Activated naive CD4-positive, alpha-beta T cell treated with anti-CD3 and anti-CD28 coated beads, Interleukin-2, amount 10 ng/mL, durations not matched to agents 7 days and 5 days (primary cell): ENCODE measurements around the gene SIX5.
"Not testable (repeated sequence)": the region's sequence is repeated elsewhere in the genome, so short reads cannot be mapped to it uniquely, and the experiment has no call there.

Experiments used
- CTCF ChIA-PET: fragments of 350-600 bp; sonication (Branson Sonifier 250); formaldehyde crosslinking; loops from one replicate; lab custom pipeline; 2021; ENCODE audit warnings: antibody characterized with exemption; lab: Charles Lee
- DNase-seq: peaks from one replicate; pipeline ENCODE4 v3.0.0-alpha.2; 2020
- H3K27ac Mint-ChIP-seq: one replicate; pipeline ENCODE4 v1.8.0; 2021; ENCODE audit warnings: mild to moderate bottlenecking, moderate library complexity, mixed read lengths
- H3K27me3 Mint-ChIP-seq: one replicate; pipeline ENCODE4 v1.8.0; 2021; ENCODE audit warnings: mild to moderate bottlenecking, mixed read lengths
- H3K36me3 Mint-ChIP-seq: one replicate; pipeline ENCODE4 v1.8.0; 2021; ENCODE audit warnings: mixed read lengths
- H3K4me1 Mint-ChIP-seq: one replicate; pipeline ENCODE4 v1.8.0; 2021; ENCODE audit warnings: mixed read lengths
- H3K4me3 Mint-ChIP-seq: one replicate; pipeline ENCODE4 v1.8.0; 2021; ENCODE audit warnings: mild to moderate bottlenecking, moderate library complexity, mixed read lengths
- H3K9me3 Mint-ChIP-seq: one replicate; pipeline ENCODE4 v1.8.0; 2021; ENCODE audit warnings: mixed read lengths

SIX5 gene

DNA sequence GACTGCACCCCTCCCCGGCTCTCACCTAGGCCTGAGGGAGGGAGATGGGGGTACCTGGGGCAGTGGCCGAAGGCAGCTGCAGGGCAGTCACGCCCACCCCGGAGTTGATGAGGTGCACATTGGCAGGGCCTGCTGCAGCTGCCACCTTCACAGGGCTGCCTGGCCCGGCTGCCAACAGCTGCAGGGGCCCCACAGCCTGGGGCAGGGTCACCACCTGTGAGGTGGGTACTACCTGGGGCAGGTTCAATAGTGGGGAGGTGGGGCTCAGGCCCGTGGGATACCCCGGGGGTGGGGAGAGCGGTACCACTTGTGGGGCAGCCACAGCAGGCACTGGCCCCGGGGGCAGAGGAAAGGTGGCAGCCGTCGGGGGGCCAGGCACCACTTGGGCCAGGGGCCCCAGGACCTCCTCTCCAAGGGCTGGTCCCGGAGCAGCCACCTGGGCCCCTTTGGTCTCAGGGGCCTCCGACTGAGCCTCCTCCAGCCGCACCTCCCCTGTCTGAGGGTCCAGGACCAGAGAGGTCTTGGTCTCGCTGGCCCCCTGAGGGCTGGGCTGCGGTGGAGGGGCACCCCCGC lies 2.7 kb downstream of the SIX5 start:
- Mint-ChIP-seq H3K9me3 (no peaks in the 10 kb centered on the region), H3K27ac (no peak overlapping the region), H3K27me3 (peaks cover 91% of the 10 kb centered on the region), H3K36me3 (no peaks in the 10 kb centered on the region), H3K4me1 (peaks cover 23% of the 10 kb centered on the region), H3K4me3 (no peak overlapping the region)
- no peak for DNase-seq
- CTCF ChIA-PET: interaction anchor here (1.3 to 4.8 kb wide), 2 partner anchors 13 to 32 kb away, joined by 4 to 92 read pairs; no protein-coding TSS in a partner anchor

GRCh38 chr19:45765702-45766295 lies 3.3 kb downstream of the SIX5 start:
- DNase-seq: no peak
- CTCF ChIA-PET: interaction anchor here (1.3 to 1.4 kb wide), 2 partner anchors 14 to 34 kb away, joined by 3 to 4 read pairs; no protein-coding TSS in a partner anchor
- H3K27ac Mint-ChIP-seq: no peak overlapping the region
- H3K36me3 Mint-ChIP-seq: no peaks in the 10 kb centered on the region
- peaks cover 89% of the 10 kb centered on the region for H3K27me3 Mint-ChIP-seq
- no peak overlapping the region for H3K4me3 Mint-ChIP-seq
- no peaks in the 10 kb centered on the region for H3K9me3 Mint-ChIP-seq
- peaks cover 19% of the 10 kb centered on the region for H3K4me1 Mint-ChIP-seq

GRCh38 chr19:45764945-45765701 lies 3.9 kb downstream of the SIX5 start:
- H3K4me1 Mint-ChIP-seq: peaks cover 13% of the 10 kb centered on the region
- CTCF ChIA-PET: interaction anchor here (1.3 to 1.4 kb wide), 2 partner anchors 14 to 34 kb away, joined by 3 to 4 read pairs; no protein-coding TSS in a partner anchor
- H3K27me3 Mint-ChIP-seq: peaks cover 86% of the 10 kb centered on the region
- no peaks in the 10 kb centered on the region for H3K36me3 Mint-ChIP-seq
- H3K27ac Mint-ChIP-seq: no peak overlapping the region
- DNase-seq: no peak
- no peak overlapping the region for H3K4me3 Mint-ChIP-seq
- no peaks in the 10 kb centered on the region for H3K9me3 Mint-ChIP-seq

GRCh38 chr19:45764475-45764874 lies 4.6 kb downstream of the SIX5 start:
- Mint-ChIP-seq H3K36me3 (no peaks in the 10 kb centered on the region), H3K4me1 (peaks cover 8% of the 10 kb centered on the region), H3K9me3 (no peaks in the 10 kb centered on the region), H3K4me3 (no peak overlapping the region), H3K27ac (no peak overlapping the region), H3K27me3 (peaks cover 84% of the 10 kb centered on the region)
- DNase-seq: no peak
- CTCF ChIA-PET: interaction anchor here (1.0 to 1.4 kb wide), 2 partner anchors 15 to 35 kb away, joined by 3 read pairs; no protein-coding TSS in a partner anchor

GRCh38 chr19:45763691-45764294 lies 5.3 kb downstream of the SIX5 start:
- H3K27ac Mint-ChIP-seq: no peak overlapping the region
- peaks cover 85% of the 10 kb centered on the region for H3K27me3 Mint-ChIP-seq
- H3K36me3 Mint-ChIP-seq: no peaks in the 10 kb centered on the region
- H3K4me3 Mint-ChIP-seq: no peak overlapping the region
- H3K4me1 Mint-ChIP-seq: peaks cover 5% of the 10 kb centered on the region
- no peaks in the 10 kb centered on the region for H3K9me3 Mint-ChIP-seq
- no peak for DNase-seq
- CTCF ChIA-PET: interaction anchor here (1.0 kb wide), 1 partner anchor 15 kb away, joined by 3 read pairs; no protein-coding TSS in a partner anchor

DNA sequence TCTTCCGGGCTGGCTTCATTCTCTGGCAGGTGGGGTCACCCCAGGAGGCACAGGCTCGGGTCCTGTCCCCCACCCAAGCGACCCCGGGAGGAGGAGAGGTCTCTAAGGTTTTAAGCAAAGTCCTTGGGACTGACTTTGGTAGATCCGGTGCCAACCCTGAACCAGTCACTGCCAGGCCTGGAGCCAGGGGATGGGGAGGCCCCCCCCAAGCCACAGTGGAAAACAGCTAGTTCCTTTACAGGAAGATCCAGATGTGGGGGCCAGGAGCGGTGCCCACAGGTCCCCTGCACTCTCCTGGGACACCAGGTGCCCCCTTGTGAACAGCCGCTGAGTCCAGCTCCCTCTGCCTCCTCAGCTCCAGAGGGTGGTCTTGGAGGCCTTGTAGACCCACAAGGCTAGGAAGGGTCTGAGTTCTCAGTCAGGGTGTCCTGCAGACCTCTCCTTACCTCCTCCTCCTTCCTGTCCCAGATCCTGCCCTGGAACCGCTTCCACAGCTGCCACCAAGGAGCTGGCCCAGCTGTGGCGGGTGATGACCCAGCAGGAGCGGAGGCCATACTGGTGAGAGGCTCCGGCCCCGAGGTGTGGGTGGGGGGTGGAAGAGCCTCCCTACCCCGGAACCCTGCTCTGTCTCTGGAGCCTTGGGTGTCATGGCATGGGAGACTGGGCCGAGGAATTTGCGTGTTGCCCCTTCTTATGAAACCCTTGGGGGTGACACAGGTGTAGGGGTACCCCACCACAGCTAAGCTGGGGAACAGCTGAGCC lies 6.0 kb downstream of the SIX5 start:
- H3K27ac Mint-ChIP-seq: no peak overlapping the region
- H3K4me3 Mint-ChIP-seq: no peak overlapping the region
- H3K9me3 Mint-ChIP-seq: no peaks in the 10 kb centered on the region
- CTCF ChIA-PET: interaction anchor here (1.0 kb wide), 1 partner anchor 16 kb away, joined by 3 read pairs; no protein-coding TSS in a partner anchor
- no peak for DNase-seq
- no peaks in the 10 kb centered on the region for H3K36me3 Mint-ChIP-seq
- peaks cover 3% of the 10 kb centered on the region for H3K4me1 Mint-ChIP-seq
- H3K27me3 Mint-ChIP-seq: peaks cover 83% of the 10 kb centered on the region

- CTCF ChIA-PET: no interaction called here
- Mint-ChIP-seq H3K4me1 (no peaks in the 10 kb centered on the region), H3K4me3 (no peak overlapping the region), H3K27ac (no peak overlapping the region), H3K27me3 (peaks cover 79% of the 10 kb centered on the region), H3K9me3 (no peaks in the 10 kb centered on the region), H3K36me3 (no peaks in the 10 kb centered on the region)
- DNase-seq: no peak
Measured at GRCh38 chr19:45761714-45762113, 7.3 kb downstream of the SIX5 start.

DNA sequence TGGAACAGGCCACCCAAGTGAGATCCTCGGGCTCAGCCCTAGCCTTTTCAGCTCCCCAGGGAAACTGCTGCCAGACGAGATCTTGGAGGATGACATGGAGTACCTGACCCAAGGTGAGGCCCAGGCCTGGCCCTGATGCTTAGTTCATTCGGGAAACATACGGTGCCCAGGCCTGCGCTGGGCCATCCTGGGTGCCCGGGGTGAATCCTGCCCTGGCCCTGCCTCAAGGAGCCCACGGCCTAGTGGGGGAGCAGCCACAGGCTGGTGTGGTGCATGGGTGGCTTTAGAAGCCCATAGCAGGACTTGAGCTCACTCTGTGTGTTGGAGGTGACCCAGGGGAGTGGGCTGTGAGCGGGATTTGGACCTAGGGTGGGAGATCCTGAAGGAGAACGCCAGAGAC lies 10.1 kb downstream of the SIX5 start:
- H3K4me3 Mint-ChIP-seq: no peak overlapping the region
- CTCF ChIA-PET: no interaction called here
- no peaks in the 10 kb centered on the region for H3K36me3 Mint-ChIP-seq
- H3K27ac Mint-ChIP-seq: no peak overlapping the region
- H3K9me3 Mint-ChIP-seq: no peaks in the 10 kb centered on the region
- DNase-seq: no peak
- H3K27me3 Mint-ChIP-seq: peaks cover 59% of the 10 kb centered on the region
- H3K4me1 Mint-ChIP-seq: no peaks in the 10 kb centered on the region

DNA sequence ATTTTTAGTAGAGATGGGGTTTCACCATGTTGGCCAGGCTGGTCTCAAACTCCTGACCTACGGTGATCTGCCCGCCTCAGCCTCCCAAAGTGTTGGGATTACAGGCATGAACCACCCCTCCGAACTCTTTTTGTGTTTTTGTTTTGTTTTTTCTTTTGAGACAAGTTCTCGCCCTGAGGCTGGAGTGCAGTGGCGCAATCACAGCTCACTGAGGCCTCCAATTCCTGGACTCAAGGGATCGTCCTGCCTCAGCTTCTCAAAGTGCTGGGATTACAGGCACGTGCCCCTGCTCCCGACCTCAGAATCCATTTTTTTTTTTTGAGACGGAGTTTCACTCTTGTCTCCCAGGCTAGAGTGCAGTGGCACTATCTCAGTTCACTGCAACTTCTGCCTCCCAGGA lies 11.4 kb downstream of the SIX5 start:
- Mint-ChIP-seq H3K9me3 (no peaks in the 10 kb centered on the region), H3K27me3 (peaks cover 50% of the 10 kb centered on the region), H3K36me3 (no peaks in the 10 kb centered on the region), H3K4me3 (no peak overlapping the region), H3K27ac (no peak overlapping the region), H3K4me1 (no peaks in the 10 kb centered on the region)
- no peak for DNase-seq
- CTCF ChIA-PET: no interaction called here

DNA sequence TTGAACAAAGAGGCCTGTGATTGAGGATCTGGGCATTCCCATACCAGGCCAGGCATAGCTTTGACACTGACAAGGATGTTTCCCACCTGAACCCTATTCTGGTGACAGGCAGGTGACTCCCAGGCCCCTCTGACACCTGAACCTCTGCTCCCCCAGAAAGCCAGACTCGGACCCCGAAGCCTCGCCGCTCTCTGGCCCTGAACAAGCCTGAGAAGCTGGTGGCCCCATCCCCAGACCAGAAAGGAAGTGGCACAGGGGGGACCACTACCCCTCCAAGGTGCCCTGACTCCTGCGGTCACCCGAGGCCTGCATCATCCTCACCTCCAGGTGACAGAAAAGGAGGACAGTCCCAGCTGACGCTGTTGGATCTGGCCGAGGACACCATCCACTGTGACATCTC lies 14.7 kb downstream of the SIX5 start:
- H3K36me3 Mint-ChIP-seq: no peaks in the 10 kb centered on the region
- no peaks in the 10 kb centered on the region for H3K9me3 Mint-ChIP-seq
- H3K27ac Mint-ChIP-seq: no peak overlapping the region
- DNase-seq: no peak
- H3K27me3 Mint-ChIP-seq: peaks cover 29% of the 10 kb centered on the region
- CTCF ChIA-PET: no interaction called here
- H3K4me1 Mint-ChIP-seq: no peaks in the 10 kb centered on the region
- H3K4me3 Mint-ChIP-seq: no peak overlapping the region

GRCh38 chr19:45753548-45753947 lies 15.5 kb downstream of the SIX5 start:
- H3K4me1 Mint-ChIP-seq: no peaks in the 10 kb centered on the region

DNA sequence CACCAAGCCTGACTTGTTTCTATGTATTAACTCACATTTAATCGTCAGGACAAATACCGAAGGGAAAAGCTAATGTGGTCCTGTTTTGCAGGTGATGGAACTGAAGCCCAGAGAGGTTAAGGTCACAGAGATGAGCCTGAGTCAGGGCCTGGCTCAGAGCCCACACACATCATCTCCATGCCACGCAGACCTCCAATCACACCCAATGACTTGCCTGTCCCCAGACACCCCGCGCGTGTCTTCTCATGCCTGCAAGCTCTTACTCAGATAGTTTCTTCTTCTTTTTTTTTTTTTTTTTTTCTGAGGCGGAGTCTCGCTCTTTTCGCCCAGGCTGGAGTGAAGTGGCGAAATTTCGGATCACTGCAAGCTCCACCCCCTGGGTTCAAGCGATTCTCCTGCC lies 16.4 kb downstream of the SIX5 start:
- Mint-ChIP-seq H3K27ac (no peak overlapping the region), H3K4me1 (no peaks in the 10 kb centered on the region), H3K9me3 (no peaks in the 10 kb centered on the region), H3K27me3 (peaks cover 22% of the 10 kb centered on the region), H3K4me3 (no peak overlapping the region), H3K36me3 (no peaks in the 10 kb centered on the region)
- no peak for DNase-seq
- CTCF ChIA-PET: no interaction called here

More at GRCh38 chr19:45753548-45753947, 15.5 kb downstream of the SIX5 start:
- H3K27ac Mint-ChIP-seq: no peak overlapping the region
- no peaks in the 10 kb centered on the region for H3K36me3 Mint-ChIP-seq
- H3K9me3 Mint-ChIP-seq: no peaks in the 10 kb centered on the region
- H3K27me3 Mint-ChIP-seq: peaks cover 21% of the 10 kb centered on the region
- CTCF ChIA-PET: no interaction called here
- no peak overlapping the region for H3K4me3 Mint-ChIP-seq
- DNase-seq: no peak

DNA sequence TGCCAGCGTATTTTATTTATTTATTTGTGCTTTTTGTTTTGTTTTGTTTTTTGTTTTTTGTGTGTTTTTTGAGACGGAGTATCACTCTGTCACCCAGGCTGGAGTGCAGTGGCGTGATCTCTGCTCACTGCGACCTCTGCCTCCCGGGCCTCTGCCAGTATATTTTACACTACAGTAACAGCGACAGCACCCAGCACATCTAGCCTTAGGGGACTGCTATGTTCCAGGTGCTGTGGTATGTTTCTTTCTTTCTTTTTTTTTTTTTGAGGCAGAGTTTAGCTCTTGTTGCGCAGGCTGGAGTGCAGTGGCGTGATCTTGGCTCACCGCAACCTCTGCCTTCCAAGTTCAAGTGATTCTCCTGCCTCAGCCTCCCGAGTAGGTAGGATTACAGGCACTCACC lies 17.6 kb downstream of the SIX5 start:
- peaks cover 19% of the 10 kb centered on the region for H3K27me3 Mint-ChIP-seq
- DNase-seq, H3K27ac Mint-ChIP-seq, H3K4me1 Mint-ChIP-seq, H3K4me3 Mint-ChIP-seq, H3K36me3 Mint-ChIP-seq, CTCF ChIA-PET, H3K9me3 Mint-ChIP-seq: not testable (repeated sequence)

DNA sequence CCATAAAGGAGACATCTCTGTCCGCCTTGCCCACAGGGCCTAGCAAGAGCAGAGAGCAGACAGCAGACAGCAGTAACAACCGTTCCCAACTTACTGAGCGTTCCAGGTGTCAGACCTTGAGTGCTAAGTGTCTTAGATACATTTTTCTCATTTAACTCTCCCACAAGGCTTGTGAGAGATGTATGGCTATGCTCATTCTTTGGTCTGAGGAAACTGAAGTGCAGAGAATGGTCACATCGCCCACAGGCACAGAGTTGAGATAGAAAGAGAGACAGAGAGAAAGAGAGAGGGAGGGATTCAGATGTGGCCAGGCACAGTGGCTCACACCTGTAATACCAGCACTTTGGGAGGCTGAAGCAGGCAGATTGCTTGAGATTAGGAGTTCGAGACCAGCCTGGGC lies 21.5 kb downstream of the SIX5 start:
- Mint-ChIP-seq H3K36me3 (no peaks in the 10 kb centered on the region), H3K9me3 (no peaks in the 10 kb centered on the region), H3K27ac (no peak overlapping the region), H3K27me3 (peaks cover 41% of the 10 kb centered on the region), H3K4me1 (no peaks in the 10 kb centered on the region), H3K4me3 (no peak overlapping the region)
- DNase-seq: no peak
- CTCF ChIA-PET: no interaction called here
